ENCODE data around the gene TRABD2B.

GRCh38 chr1:48001696-48002095, 4.5 kb upstream of the TRABD2B start:
- no peak for TF ChIP-seq TEAD4 (IDR thresholded peaks at IDR 0.05)
- no peak for TF ChIP-seq EP300 (IDR thresholded peaks at IDR 0.05; ENCODE audit: borderline replicate concordance)
- no peak for TF ChIP-seq TCF12 (IDR thresholded peaks at IDR 0.05; ENCODE audit: low read depth)
- no peak for TF ChIP-seq RAD21 (IDR thresholded peaks at IDR 0.05; ENCODE audit: low read depth)
